HG02623 (cell line): ENCODE results near the gene GABRG3.

Experiments
- ATAC-seq: cut with Tn5 transposase; IDR thresholded peaks from one replicate; pipeline ENCODE4 v1.9.1; 2021; ENCODE audit warnings: moderate library complexity; ENCODE audit not compliant: unreplicated experiment

The GABRG3 gene

DNA sequence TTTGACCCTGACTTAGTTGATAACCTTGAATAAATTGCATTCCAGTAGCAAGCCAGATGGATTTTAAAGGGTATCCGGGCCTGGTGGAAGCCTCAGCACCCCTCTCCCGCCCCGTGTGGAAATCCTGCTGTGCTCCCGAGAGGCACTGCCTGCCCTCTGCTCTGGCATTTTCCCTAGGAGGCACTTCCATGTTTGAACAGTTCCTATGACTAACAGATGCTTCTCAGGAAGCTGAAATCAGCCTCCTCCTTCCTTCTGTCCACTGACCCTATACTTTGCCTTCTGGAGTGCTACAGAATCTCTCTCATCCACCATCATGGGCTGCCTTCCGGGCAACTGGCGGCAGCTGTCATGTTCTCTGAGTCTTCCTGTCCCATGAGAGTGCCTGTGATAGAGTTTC is 90.8 kb downstream of the GABRG3 start:
- no peak for ATAC-seq

DNA sequence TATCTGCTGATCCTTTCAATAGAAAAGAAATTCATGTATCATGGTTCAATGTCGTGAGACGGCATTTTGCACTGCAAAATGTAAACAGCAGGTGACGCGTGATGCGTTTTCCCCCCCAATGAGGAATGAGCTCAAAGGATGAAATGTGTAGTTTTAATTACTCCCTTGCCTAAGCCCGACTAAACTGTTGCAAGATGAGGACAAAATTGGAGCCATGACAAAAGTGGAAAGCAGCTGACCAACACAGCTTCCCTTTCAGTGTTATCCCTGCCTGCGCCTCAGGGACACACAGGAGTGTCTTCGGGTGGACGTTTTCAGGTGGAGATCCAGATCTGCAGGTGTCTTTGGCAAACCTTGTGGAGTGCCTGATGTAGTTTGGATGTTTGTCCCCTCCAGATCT is 92.0 kb downstream of the GABRG3 start:
- ATAC-seq = no peak

GRCh38 chr15:27064080-27064479 is 93.1 kb downstream of the GABRG3 start:
- ATAC-seq = no peak

DNA sequence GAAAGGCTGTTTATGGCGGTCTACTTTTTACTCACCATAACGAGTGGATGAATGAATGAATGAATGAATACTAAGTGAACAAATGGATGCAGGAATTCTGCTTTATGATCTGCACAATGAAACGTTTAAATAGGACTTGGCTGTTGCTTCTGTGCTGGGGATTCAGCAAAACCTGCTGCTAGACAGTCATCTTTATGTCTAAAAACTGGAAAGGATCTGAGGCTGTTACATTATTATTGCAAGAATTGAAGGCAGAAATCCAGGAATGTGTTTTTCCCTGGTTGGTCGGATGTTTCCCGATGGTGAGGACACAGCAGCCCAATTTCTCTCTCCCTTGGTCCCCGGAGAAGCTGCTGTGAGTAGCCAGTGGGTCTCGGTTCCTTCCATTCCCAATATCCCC is 94.2 kb downstream of the GABRG3 start:
- ATAC-seq = no peak

DNA sequence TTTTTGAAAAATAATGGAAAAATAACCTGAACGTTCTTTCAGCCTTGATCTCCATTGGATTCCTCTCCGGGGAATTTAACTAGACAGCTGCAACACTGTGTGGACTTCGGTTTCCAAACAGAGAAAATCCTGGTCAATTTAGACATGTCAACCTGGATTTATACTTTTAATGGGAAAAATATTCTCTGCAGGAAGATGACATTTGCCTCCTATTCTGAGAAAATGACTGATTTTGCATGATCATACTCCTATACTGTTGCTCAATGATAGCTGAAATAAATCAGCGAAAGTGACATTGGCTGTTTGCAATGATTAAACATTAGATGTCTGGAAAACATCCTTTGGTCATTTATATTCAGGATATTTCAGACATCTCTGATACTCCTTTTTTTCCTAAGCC is 94.8 kb downstream of the GABRG3 start:
- ATAC-seq = no peak

GRCh38 chr15:27066446-27066845 is 95.5 kb downstream of the GABRG3 start:
- ATAC-seq = no peak

DNA sequence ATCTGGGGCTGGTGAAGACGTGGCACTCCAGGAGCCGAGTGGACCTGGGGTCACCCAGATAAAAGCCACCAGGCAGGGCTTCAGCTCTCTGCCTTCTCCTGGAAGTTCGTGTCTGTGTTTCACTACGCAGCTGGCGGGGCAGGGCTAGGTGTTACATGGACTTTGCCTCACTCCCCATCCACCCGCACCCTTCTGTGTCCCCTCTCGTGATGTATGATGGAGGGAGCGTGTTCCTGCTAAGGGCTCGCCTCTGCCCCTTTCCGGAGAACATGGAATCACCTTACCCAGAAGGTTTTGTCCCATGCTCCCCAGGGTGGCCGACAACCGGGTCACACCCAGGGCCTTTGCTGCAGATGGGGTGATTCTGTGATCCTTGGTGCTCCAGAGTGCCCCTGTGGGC is 96.2 kb downstream of the GABRG3 start:
- no peak for ATAC-seq

DNA sequence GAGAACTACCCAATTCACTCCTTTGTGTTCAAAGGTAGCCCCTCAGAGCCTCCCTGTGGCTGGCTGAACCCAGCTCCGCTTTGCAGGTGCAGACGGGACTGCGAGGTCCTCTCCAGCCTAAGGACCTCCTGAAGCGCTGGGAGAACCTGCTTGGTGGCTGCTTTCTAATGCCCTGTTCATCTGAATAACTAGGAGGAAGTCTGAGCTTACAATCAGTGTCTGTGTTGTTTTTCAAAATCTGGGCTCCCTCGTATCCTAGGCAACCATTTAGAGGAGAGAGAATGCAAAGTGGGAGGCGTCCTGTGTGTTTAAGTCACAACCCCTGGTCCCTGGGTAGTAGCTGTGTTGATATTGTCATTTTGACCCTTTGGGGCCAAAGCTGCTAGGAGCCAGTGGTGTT is 99.9 kb downstream of the GABRG3 start:
- ATAC-seq = no peak

- no peak for ATAC-seq
Measured at GRCh38 chr15:27074179-27074578, 103.2 kb downstream of the GABRG3 start.

- no peak for ATAC-seq
Measured at GRCh38 chr15:27077790-27078189, 106.8 kb downstream of the GABRG3 start.

- ATAC-seq = no peak
Measured at GRCh38 chr15:27081676-27082418, 110.9 kb downstream of the GABRG3 start.

GRCh38 chr15:27082526-27082925 is 111.5 kb downstream of the GABRG3 start:
- ATAC-seq = no peak

DNA sequence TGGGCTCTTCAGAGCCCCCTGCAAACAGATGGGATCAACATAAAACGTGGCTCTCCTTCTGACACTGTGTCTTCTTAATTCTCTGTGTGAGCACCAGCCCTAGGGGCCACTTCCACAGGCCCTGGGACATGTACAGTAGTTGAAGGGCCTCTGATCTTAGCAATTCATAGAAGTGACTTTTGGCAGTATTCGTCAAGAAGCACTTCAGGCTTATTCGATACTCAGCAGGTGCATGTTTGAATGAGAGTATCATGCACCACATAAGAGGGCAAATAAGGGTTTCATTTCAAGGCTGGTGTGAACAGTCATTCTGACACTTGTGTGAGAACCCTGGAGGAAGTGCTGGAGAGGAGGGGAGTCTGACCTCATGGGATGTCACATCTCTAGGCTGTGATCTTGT is 113.9 kb downstream of the GABRG3 start:
- ATAC-seq = no peak

DNA sequence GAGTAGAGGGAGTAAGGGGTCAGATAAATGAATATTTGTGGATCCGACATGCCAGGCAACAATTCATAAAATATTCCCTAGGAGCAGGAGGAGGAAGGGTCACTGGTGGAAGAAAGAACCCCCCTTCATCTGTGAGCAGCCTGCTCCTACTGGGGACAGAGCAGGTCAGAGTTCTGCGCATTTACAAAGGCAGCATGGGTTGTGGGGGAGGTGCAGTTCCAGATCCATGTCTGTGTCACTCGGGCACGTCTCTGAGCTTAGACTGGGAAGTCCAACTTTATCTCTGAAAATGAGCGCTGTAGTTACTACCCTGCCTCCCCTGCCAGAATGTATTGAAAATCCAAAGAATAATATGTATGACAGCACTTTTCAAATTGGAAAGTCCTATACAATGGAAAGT is 115.2 kb downstream of the GABRG3 start:
- no peak for ATAC-seq

- ATAC-seq = no peak
Measured at GRCh38 chr15:27086805-27087204, 115.8 kb downstream of the GABRG3 start.

DNA sequence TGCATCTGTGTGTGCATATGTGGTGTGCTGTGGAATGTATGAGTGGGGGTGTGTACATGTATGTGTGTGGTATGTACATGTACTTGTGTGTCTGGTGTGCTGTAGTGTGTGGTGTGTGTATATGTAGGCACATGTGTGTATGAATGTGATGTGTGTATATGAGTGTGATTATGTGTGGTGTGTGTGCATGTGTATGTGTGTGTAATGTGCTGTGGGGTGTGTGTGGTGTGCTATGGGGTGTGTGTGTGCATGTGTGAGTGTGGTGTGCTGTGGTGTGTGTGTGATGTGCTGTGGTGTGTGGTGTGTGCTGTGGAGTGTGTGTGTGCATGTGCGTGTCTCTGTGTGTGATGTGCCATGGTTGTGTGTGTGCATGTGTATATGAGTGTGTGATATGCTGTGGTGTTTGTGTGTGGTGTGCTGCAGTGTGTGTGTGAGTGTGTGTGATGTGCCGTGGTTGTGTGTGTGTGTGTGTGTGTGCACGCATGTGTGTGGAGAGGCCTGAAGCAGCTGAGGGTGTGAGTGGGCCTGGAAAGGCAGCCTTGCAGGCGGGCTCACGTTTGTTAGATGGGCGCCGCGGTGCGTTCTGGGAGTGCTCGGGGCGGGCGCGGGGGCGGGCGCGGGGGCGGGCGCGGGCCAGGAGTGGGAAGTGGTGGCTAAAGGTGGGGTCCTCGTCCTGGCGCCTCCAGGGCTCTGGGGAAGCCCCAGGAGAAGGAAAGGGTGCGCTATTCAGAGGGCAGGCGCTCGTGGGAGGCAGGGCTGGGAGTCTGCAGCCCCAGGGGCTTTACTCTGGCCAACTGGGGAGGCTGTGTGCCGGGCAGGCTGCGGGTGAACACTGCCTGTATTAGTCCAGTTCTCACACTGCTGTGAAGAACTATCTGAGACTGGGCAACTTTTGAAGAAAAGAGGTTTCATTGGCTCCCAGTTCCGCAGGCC is 116.9 kb downstream of the GABRG3 start:
- no peak for ATAC-seq

- ATAC-seq = no peak
Measured at GRCh38 chr15:27088584-27089232, 117.7 kb downstream of the GABRG3 start.

- ATAC-seq = no peak
Measured at GRCh38 chr15:27089233-27089586, 118.2 kb downstream of the GABRG3 start.

DNA sequence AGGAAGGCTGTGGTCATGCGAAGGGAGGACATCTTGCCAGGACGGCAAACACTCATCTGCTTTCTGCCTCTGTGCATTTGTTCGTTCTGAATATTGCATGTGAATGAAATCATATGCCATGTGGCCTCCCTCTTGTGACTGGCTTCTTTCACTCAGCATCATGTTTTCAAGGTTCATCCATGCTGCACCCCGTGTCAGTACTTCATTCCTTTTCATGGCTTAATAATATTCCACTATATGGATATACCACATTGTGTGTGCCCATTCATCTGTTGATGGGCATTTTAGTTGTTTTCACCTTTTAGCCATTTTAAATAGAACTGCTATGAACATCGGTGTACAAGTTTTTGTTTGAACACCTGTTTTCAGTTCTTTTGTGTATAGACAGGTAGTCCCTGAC is 118.7 kb downstream of the GABRG3 start:
- no peak for ATAC-seq

- no peak for ATAC-seq
Measured at GRCh38 chr15:27091270-27091940, 120.4 kb downstream of the GABRG3 start.

GRCh38 chr15:27092390-27092789 is 121.4 kb downstream of the GABRG3 start:
- ATAC-seq = no peak
